CD14-positive monocyte (primary cell): ENCODE data around the gene TOMM5. TPM values are rescaled to one million over a fixed set of nuclear protein-coding genes. Genes with fewer than 3 reads are reported as not detected.

Source experiments
- DNase-seq, 3 donors: peaks; one replicate each; pipeline ENCODE4 v3.0.0-alpha.2; 2011 to 2022
- H2AFZ ChIP-seq: 2 replicates; pipeline ENCODE4 v1.6.0; 2012; ENCODE audit warnings: mild to moderate bottlenecking, low read depth, low read length, inconsistent platforms; ENCODE audit not compliant: insufficient read depth, poor library complexity, severe bottlenecking
- H3K27ac ChIP-seq, 2 donors: 1 replicate in 1 of 2; 2 replicates in 1 of 2; pipeline ENCODE4 v1.5.1; 2012 to 2013; ENCODE audit warnings: low read length in 2 of 2, control low read depth in 1 of 2, inconsistent platforms in 1 of 2, low read depth in 1 of 2, mild to moderate bottlenecking in 1 of 2
- H3K27me3 ChIP-seq, 2 donors: one replicate each; pipeline versions ENCODE4 v1.6.0 to v1.6.1; 2011 to 2013; ENCODE audit warnings: low read length in 2 of 2; ENCODE audit not compliant: control insufficient read depth in 2 of 2, insufficient read depth in 2 of 2
- H3K36me3 ChIP-seq, 2 donors: replicated peaks in 1 of 2; 1 replicate in 1 of 2; 2 replicates in 1 of 2; pipeline versions ENCODE4 v1.5.1 to v1.6.1; 2012 to 2013; ENCODE audit warnings: low read length in 2 of 2, control low read depth in 1 of 2, inconsistent platforms in 1 of 2, mild to moderate bottlenecking in 1 of 2; ENCODE audit not compliant: insufficient read depth in 2 of 2, control insufficient read depth in 1 of 2
- H3K4me1 ChIP-seq, 2 donors: 1 replicate in 1 of 2; 2 replicates in 1 of 2; pipeline versions ENCODE4 v1.5.1 to v1.6.1; 2012 to 2013; ENCODE audit warnings: low read length in 2 of 2, control low read depth in 1 of 2, inconsistent platforms in 1 of 2, mild to moderate bottlenecking in 1 of 2, moderate library complexity in 1 of 2; ENCODE audit not compliant: insufficient read depth in 2 of 2, control insufficient read depth in 1 of 2
- H3K4me2 ChIP-seq: replicated peaks from 2 replicates; pipeline ENCODE3; 2012; ENCODE audit warnings: low read length, moderate library complexity, mild to moderate bottlenecking; ENCODE audit not compliant: poor library complexity, severe bottlenecking; ENCODE audit errors: extremely low read depth
- H3K4me3 ChIP-seq, 3 experiments: fragments of 200-600 bp in 1 of 3; sonication (generic) in 1 of 3; replicated peaks in 1 of 3; 1 replicate in 2 of 3; 2 replicates in 1 of 3; pipeline ENCODE4 v1.5.1; 2011 to 2013; ENCODE audit warnings: low read length in 3 of 3, mild to moderate bottlenecking in 3 of 3, control low read depth in 2 of 3, low read depth in 2 of 3, inconsistent platforms in 1 of 3, moderate library complexity in 1 of 3
- H3K79me2 ChIP-seq: 2 replicates; pipeline ENCODE4 v1.6.0; 2012; ENCODE audit warnings: mild to moderate bottlenecking, control low read depth, inconsistent platforms, low read length, moderate library complexity; ENCODE audit not compliant: insufficient read depth
- H3K9ac ChIP-seq: 2 replicates; pipeline ENCODE4 v1.6.0; 2017; ENCODE audit warnings: low read length, mild to moderate bottlenecking; ENCODE audit not compliant: insufficient read depth, poor library complexity, severe bottlenecking
- H3K9me3 ChIP-seq, 2 donors: replicated peaks in 1 of 2; 1 replicate in 1 of 2; 2 replicates in 1 of 2; pipeline versions ENCODE4 v1.5.1 to v1.6.1; 2012 to 2013; ENCODE audit warnings: low read length in 2 of 2, control low read depth in 1 of 2; ENCODE audit not compliant: control insufficient read depth in 1 of 2, insufficient read depth in 1 of 2
- H4K20me1 ChIP-seq: 2 replicates; pipeline ENCODE4 v1.6.0; 2012; ENCODE audit warnings: mild to moderate bottlenecking, low read length, control low read depth, moderate library complexity; ENCODE audit not compliant: insufficient read depth
- H3K27ac Mint-ChIP-seq, 7 donors: one replicate each; pipeline ENCODE4 v1.8.0; 2020; ENCODE audit warnings: mild to moderate bottlenecking in 7 of 7, mixed read lengths in 7 of 7, moderate library complexity in 6 of 7, inconsistent platforms in 2 of 7
- H3K27me3 Mint-ChIP-seq, 3 donors: one replicate each; pipeline ENCODE4 v1.8.0; 2021 to 2022; ENCODE audit warnings: low read depth in 3 of 3, mild to moderate bottlenecking in 3 of 3, mixed read lengths in 3 of 3, moderate library complexity in 3 of 3, inconsistent platforms in 1 of 3
- H3K36me3 Mint-ChIP-seq, 2 donors: one replicate each; pipeline ENCODE4 v1.8.0; 2020; ENCODE audit warnings: mixed read lengths in 2 of 2, inconsistent platforms in 1 of 2, mild to moderate bottlenecking in 1 of 2
- H3K4me1 Mint-ChIP-seq: one replicate; pipeline ENCODE4 v1.8.0; 2020; ENCODE audit warnings: mild to moderate bottlenecking, mixed read lengths
- H3K4me3 Mint-ChIP-seq, 2 donors: one replicate each; pipeline ENCODE4 v1.8.0; 2020; ENCODE audit warnings: mild to moderate bottlenecking in 2 of 2, mixed read lengths in 2 of 2, moderate library complexity in 1 of 2
- H3K9me3 Mint-ChIP-seq, 7 donors: one replicate each; pipeline ENCODE4 v1.8.0; 2020 to 2022; ENCODE audit warnings: mixed read lengths in 7 of 7, mild to moderate bottlenecking in 6 of 7, moderate library complexity in 6 of 7, inconsistent platforms in 2 of 7
- CTCF ChIP-seq: fragments of 200-600 bp; IDR thresholded peaks from one replicate; pipeline ENCODE4 v1.8.0; 2022; ENCODE audit warnings: antibody characterized with exemption, mild to moderate bottlenecking
- WGBS: methylation state at CpG from one replicate; pipeline ENCODE4 v1.1.5; 2013; ENCODE audit warnings: missing lambda C conversion rate; ENCODE audit not compliant: insufficient coverage; 5-methylcytosine and 5-hydroxymethylcytosine counted together
- intact Hi-C, 2 donors: fragments of 100-400 bp; cut with micrococcal nuclease; formaldehyde crosslinking; loops; one replicate each; pipeline versions ENCODE4 v1.15.0 to v1.15.1; 2023
- polyA plus RNA-seq, 3 donors: library from polyadenylated mRNA; depleted of rRNA in 1 of 3; unstranded in 2 of 3; stranded (reverse) in 1 of 3; fragments of 300-500 nt in 2 of 3; fragments of >200 nt in 1 of 3; fragmentation: Illumina TruSeq in 2 of 3; gene quantifications; 1 replicate in 2 of 3; 2 replicates in 1 of 3; pipeline ENCODE4 v1.2.3, GENCODE V29; 2012 to 2021

TOMM5 gene
- polyA plus RNA-seq, 3 donors, result 35.0 to 117 (median 112) TPM

GRCh38 chr9:37623267-37623666 is 30.9 kb upstream of the TOMM5 start:
- Mint-ChIP-seq H3K4me3 (no peak overlapping the region), H3K27me3 (peaks cover 2 to 10% (median 3%) of the 10 kb centered on the region in 3 donors), H3K36me3 (no peaks in the 10 kb centered on the region), H3K9me3 (no peaks in the 10 kb centered on the region), H3K27ac (no peak overlapping the region), H3K4me1 (no peaks in the 10 kb centered on the region)
- Histone ChIP-seq H3K27me3 (no peaks in the 10 kb centered on the region), H3K4me3 (no peak overlapping the region), H3K9ac (no peak overlapping the region), H3K79me2 (no peaks in the 10 kb centered on the region), H3K36me3 (no peaks in the 10 kb centered on the region), H4K20me1 (no peaks in the 10 kb centered on the region), H3K9me3 (no peaks in the 10 kb centered on the region), H3K4me2 (no peak overlapping the region), H3K4me1 (no peaks in the 10 kb centered on the region), H2AFZ (no peak overlapping the region), H3K27ac (no peak overlapping the region)
- TF ChIP-seq CTCF, result no peak
- no peak for DNase-seq
- WGBS, result 89% methylated on average over 1 of the region's 2 CpGs
- intact Hi-C loops, result no loop called here

- Mint-ChIP-seq H3K27me3 (peaks cover 2 to 10% (median 3%) of the 10 kb centered on the region in 3 donors), H3K9me3 (no peaks in the 10 kb centered on the region), H3K36me3 (no peaks in the 10 kb centered on the region), H3K4me3 (no peak overlapping the region), H3K4me1 (no peaks in the 10 kb centered on the region), H3K27ac (no peak overlapping the region)
- Histone ChIP-seq H3K79me2 (no peaks in the 10 kb centered on the region), H3K36me3 (no peaks in the 10 kb centered on the region), H4K20me1 (no peaks in the 10 kb centered on the region), H3K27me3 (no peaks in the 10 kb centered on the region), H3K4me1 (no peaks in the 10 kb centered on the region), H3K27ac (no peak overlapping the region), H2AFZ (no peak overlapping the region), H3K4me2 (no peak overlapping the region), H3K4me3 (no peak overlapping the region), H3K9me3 (no peaks in the 10 kb centered on the region), H3K9ac (no peak overlapping the region)
- no peak for TF ChIP-seq CTCF
- no CpG with 5 or more reads among the region's 4 CpGs for WGBS
- intact Hi-C loops, result no loop called here
- no peak for DNase-seq
Observed at GRCh38 chr9:37622462-37622861, 30.1 kb upstream of the TOMM5 start.
